ENCODE measurements around the gene SLC26A8.

The SLC26A8 gene

GRCh38 chr6:35969646-35970045 is 54.8 kb downstream of the SLC26A8 start:
- Histone ChIP-seq H3K4me1 (ENCODE audit: control insufficient read depth, insufficient read depth, low read length) (peaks cover 5% of the 10 kb centered on the region), H3K9ac (ENCODE audit: low read depth, low read length) (no peak overlapping the region), H3K36me3 (ENCODE audit: control insufficient read depth, insufficient read depth, low read length) (no peaks in the 10 kb centered on the region), H3K4me3 (ENCODE audit: low read depth, low read length) (no peak overlapping the region), H3K27ac (ENCODE audit: low read depth, low read length) (no peak overlapping the region), H3K9me3 (ENCODE audit: control insufficient read depth, insufficient read depth, low read length) (no peaks in the 10 kb centered on the region), H3K27me3 (ENCODE audit: control insufficient read depth, insufficient read depth, low read length) (no peaks in the 10 kb centered on the region)

GRCh38 chr6:35968821-35969220 is 55.6 kb downstream of the SLC26A8 start:
- H3K4me1 ChIP-seq (ENCODE audit: control insufficient read depth, insufficient read depth, low read length) = peaks cover 5% of the 10 kb centered on the region
- no peaks in the 10 kb centered on the region for H3K9me3 ChIP-seq (ENCODE audit: control insufficient read depth, insufficient read depth, low read length)
- H3K4me3 ChIP-seq (ENCODE audit: low read depth, low read length) = no peak overlapping the region
- H3K27me3 ChIP-seq (ENCODE audit: control insufficient read depth, insufficient read depth, low read length) = no peaks in the 10 kb centered on the region
- no peak overlapping the region for H3K27ac ChIP-seq (ENCODE audit: low read depth, low read length)
- H3K9ac ChIP-seq (ENCODE audit: low read depth, low read length) = no peak overlapping the region
- H3K36me3 ChIP-seq (ENCODE audit: control insufficient read depth, insufficient read depth, low read length) = no peaks in the 10 kb centered on the region

GRCh38 chr6:35967076-35967774 is 57.2 kb downstream of the SLC26A8 start:
- Histone ChIP-seq H3K27ac (ENCODE audit: low read depth, low read length) (no peak overlapping the region), H3K9ac (ENCODE audit: low read depth, low read length) (no peak overlapping the region), H3K4me1 (ENCODE audit: control insufficient read depth, insufficient read depth, low read length) (peaks cover 5% of the 10 kb centered on the region; the same call in 1 of the 2 replicates), H3K36me3 (ENCODE audit: control insufficient read depth, insufficient read depth, low read length) (no peaks in the 10 kb centered on the region), H3K4me3 (ENCODE audit: low read depth, low read length) (no peak overlapping the region), H3K9me3 (ENCODE audit: control insufficient read depth, insufficient read depth, low read length) (no peaks in the 10 kb centered on the region), H3K27me3 (ENCODE audit: control insufficient read depth, insufficient read depth, low read length) (no peaks in the 10 kb centered on the region)

- H3K4me1 ChIP-seq (ENCODE audit: control insufficient read depth, insufficient read depth, low read length) = peaks cover 5% of the 10 kb centered on the region; the same call in 1 of the 2 replicates
- no peak overlapping the region for H3K27ac ChIP-seq (ENCODE audit: low read depth, low read length)
- H3K4me3 ChIP-seq (ENCODE audit: low read depth, low read length) = no peak overlapping the region
- no peaks in the 10 kb centered on the region for H3K36me3 ChIP-seq (ENCODE audit: control insufficient read depth, insufficient read depth, low read length)
- H3K9ac ChIP-seq (ENCODE audit: low read depth, low read length) = no peak overlapping the region
- H3K27me3 ChIP-seq (ENCODE audit: control insufficient read depth, insufficient read depth, low read length) = no peaks in the 10 kb centered on the region
- no peaks in the 10 kb centered on the region for H3K9me3 ChIP-seq (ENCODE audit: control insufficient read depth, insufficient read depth, low read length)
Measured at GRCh38 chr6:35962779-35963560, 61.5 kb downstream of the SLC26A8 start.

GRCh38 chr6:35960187-35960586 is 64.3 kb downstream of the SLC26A8 start:
- H3K9ac ChIP-seq (ENCODE audit: low read depth, low read length) = no peak overlapping the region
- H3K27ac ChIP-seq (ENCODE audit: low read depth, low read length) = no peak overlapping the region
- H3K9me3 ChIP-seq (ENCODE audit: control insufficient read depth, insufficient read depth, low read length) = no peaks in the 10 kb centered on the region
- H3K36me3 ChIP-seq (ENCODE audit: control insufficient read depth, insufficient read depth, low read length) = no peaks in the 10 kb centered on the region
- H3K4me3 ChIP-seq (ENCODE audit: low read depth, low read length) = no peak overlapping the region
- no peaks in the 10 kb centered on the region for H3K4me1 ChIP-seq (ENCODE audit: control insufficient read depth, insufficient read depth, low read length)
- H3K27me3 ChIP-seq (ENCODE audit: control insufficient read depth, insufficient read depth, low read length) = no peaks in the 10 kb centered on the region

GRCh38 chr6:35955970-35956369 is 68.5 kb downstream of the SLC26A8 start:
- Histone ChIP-seq H3K9ac (ENCODE audit: low read depth, low read length) (no peak overlapping the region), H3K9me3 (ENCODE audit: control insufficient read depth, insufficient read depth, low read length) (no peaks in the 10 kb centered on the region), H3K27me3 (ENCODE audit: control insufficient read depth, insufficient read depth, low read length) (no peaks in the 10 kb centered on the region), H3K27ac (ENCODE audit: low read depth, low read length) (no peak overlapping the region), H3K36me3 (ENCODE audit: control insufficient read depth, insufficient read depth, low read length) (no peaks in the 10 kb centered on the region), H3K4me3 (ENCODE audit: low read depth, low read length) (no peak overlapping the region), H3K4me1 (ENCODE audit: control insufficient read depth, insufficient read depth, low read length) (0 out of 2 replicates have a peak, but pooled peaks cover 4% of the 10 kb centered on the region)

- H3K9ac ChIP-seq (ENCODE audit: low read depth, low read length) = no peak overlapping the region
- no peaks in the 10 kb centered on the region for H3K27me3 ChIP-seq (ENCODE audit: control insufficient read depth, insufficient read depth, low read length)
Measured at GRCh38 chr6:35955521-35955920, 68.9 kb downstream of the SLC26A8 start.

GRCh38 chr6:35955071-35955470 is 69.4 kb downstream of the SLC26A8 start:
- H3K27me3 ChIP-seq (ENCODE audit: control insufficient read depth, insufficient read depth, low read length) = no peaks in the 10 kb centered on the region
- no peak overlapping the region for H3K4me3 ChIP-seq (ENCODE audit: low read depth, low read length)
- H3K9me3 ChIP-seq (ENCODE audit: control insufficient read depth, insufficient read depth, low read length) = no peaks in the 10 kb centered on the region
- H3K4me1 ChIP-seq (ENCODE audit: control insufficient read depth, insufficient read depth, low read length) = 0 out of 2 replicates have a peak, but pooled peaks cover 4% of the 10 kb centered on the region
- no peak overlapping the region for H3K27ac ChIP-seq (ENCODE audit: low read depth, low read length)
- no peaks in the 10 kb centered on the region for H3K36me3 ChIP-seq (ENCODE audit: control insufficient read depth, insufficient read depth, low read length)
- H3K9ac ChIP-seq (ENCODE audit: low read depth, low read length) = no peak overlapping the region

More at GRCh38 chr6:35955521-35955920, 68.9 kb downstream of the SLC26A8 start:
- no peak overlapping the region for H3K27ac ChIP-seq (ENCODE audit: low read depth, low read length)
- H3K4me3 ChIP-seq (ENCODE audit: low read depth, low read length) = no peak overlapping the region
- H3K9me3 ChIP-seq (ENCODE audit: control insufficient read depth, insufficient read depth, low read length) = no peaks in the 10 kb centered on the region
- no peaks in the 10 kb centered on the region for H3K36me3 ChIP-seq (ENCODE audit: control insufficient read depth, insufficient read depth, low read length)
- H3K4me1 ChIP-seq (ENCODE audit: control insufficient read depth, insufficient read depth, low read length) = 0 out of 2 replicates have a peak, but pooled peaks cover 4% of the 10 kb centered on the region

GRCh38 chr6:35954333-35954732 is 70.1 kb downstream of the SLC26A8 start:
- H3K4me3 ChIP-seq (ENCODE audit: low read depth, low read length) = no peak overlapping the region
- H3K4me1 ChIP-seq (ENCODE audit: control insufficient read depth, insufficient read depth, low read length) = 0 out of 2 replicates have a peak, but pooled peaks cover 4% of the 10 kb centered on the region

GRCh38 chr6:35948725-35949124 is 75.7 kb downstream of the SLC26A8 start:
- Histone ChIP-seq H3K36me3 (ENCODE audit: control insufficient read depth, insufficient read depth, low read length) (no peaks in the 10 kb centered on the region), H3K27ac (ENCODE audit: low read depth, low read length) (no peak overlapping the region), H3K9ac (ENCODE audit: low read depth, low read length) (no peak overlapping the region), H3K27me3 (ENCODE audit: control insufficient read depth, insufficient read depth, low read length) (no peaks in the 10 kb centered on the region), H3K4me3 (ENCODE audit: low read depth, low read length) (no peak overlapping the region), H3K4me1 (ENCODE audit: control insufficient read depth, insufficient read depth, low read length) (0 out of 2 replicates have a peak, but pooled peaks cover 4% of the 10 kb centered on the region), H3K9me3 (ENCODE audit: control insufficient read depth, insufficient read depth, low read length) (no peaks in the 10 kb centered on the region)

More at GRCh38 chr6:35954333-35954732, 70.1 kb downstream of the SLC26A8 start:
- H3K36me3 ChIP-seq (ENCODE audit: control insufficient read depth, insufficient read depth, low read length) = no peaks in the 10 kb centered on the region
- H3K27ac ChIP-seq (ENCODE audit: low read depth, low read length) = no peak overlapping the region
- H3K27me3 ChIP-seq (ENCODE audit: control insufficient read depth, insufficient read depth, low read length) = no peaks in the 10 kb centered on the region
- no peaks in the 10 kb centered on the region for H3K9me3 ChIP-seq (ENCODE audit: control insufficient read depth, insufficient read depth, low read length)
- H3K9ac ChIP-seq (ENCODE audit: low read depth, low read length) = no peak overlapping the region

- no peaks in the 10 kb centered on the region for H3K36me3 ChIP-seq (ENCODE audit: control insufficient read depth, insufficient read depth, low read length)
- H3K4me3 ChIP-seq (ENCODE audit: low read depth, low read length) = no peak overlapping the region
- H3K27ac ChIP-seq (ENCODE audit: low read depth, low read length) = no peak overlapping the region
- H3K27me3 ChIP-seq (ENCODE audit: control insufficient read depth, insufficient read depth, low read length) = no peaks in the 10 kb centered on the region
- no peaks in the 10 kb centered on the region for H3K4me1 ChIP-seq (ENCODE audit: control insufficient read depth, insufficient read depth, low read length)
- H3K9me3 ChIP-seq (ENCODE audit: control insufficient read depth, insufficient read depth, low read length) = no peaks in the 10 kb centered on the region
- no peak overlapping the region for H3K9ac ChIP-seq (ENCODE audit: low read depth, low read length)
Measured at GRCh38 chr6:35945650-35946025, 78.8 kb downstream of the SLC26A8 start.

Data from HUES48 (cell line).